ENCODE data around the gene FOXL3. TPM values are rescaled to one million over a fixed set of nuclear protein-coding genes. Genes with fewer than 3 reads are reported as not detected.

FOXL3 gene
- total RNA-seq, 1 experiment from 2014 or later: not detected

DNA sequence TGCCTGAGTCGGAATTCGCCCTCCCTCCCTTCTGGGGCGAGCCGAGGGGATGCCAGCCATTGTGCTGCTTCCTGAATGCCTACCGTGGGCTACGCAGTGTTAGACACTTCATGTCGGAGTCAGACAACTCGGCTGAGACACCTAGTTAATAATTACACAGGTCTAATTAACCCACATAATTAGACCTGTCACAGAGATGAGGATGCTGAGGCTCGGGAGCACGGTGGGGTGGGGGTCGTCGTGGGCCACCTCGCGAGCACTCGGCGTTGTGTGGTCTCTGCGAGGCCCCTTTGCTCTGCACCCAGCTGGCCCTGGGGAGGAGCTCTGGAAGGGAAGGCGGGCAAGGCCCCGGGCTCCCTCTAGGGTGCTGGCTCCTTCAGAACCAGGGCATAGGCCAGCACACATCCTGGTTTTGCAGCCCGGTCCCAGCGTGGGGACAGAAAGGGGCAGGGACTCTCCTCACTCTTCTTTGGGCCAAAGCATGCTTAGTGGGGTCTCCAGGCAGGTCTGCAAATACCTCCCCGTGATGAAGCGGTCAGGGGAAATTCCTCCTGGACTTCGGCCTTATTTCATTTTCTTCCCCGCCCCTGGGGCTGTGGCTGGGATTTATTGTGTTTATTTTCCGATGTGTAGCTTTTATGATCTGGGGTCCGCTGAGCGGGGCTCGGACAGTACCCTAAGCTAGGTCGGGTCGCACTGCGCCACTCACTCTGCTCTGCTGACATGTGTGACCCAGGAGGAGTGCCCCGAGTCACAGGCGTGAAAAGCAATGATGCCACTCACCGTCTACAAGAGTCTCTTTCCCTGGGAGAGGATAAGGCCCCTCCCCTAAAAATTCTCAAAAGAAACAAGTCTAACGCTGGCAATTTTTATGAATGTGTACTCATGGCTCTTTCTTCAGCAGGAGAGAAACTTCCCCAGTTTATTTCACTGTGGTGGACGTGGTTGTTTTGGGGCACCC, 4.9 kb upstream of the FOXL3 start:
- Histone ChIP-seq H3K4ac (ENCODE audit: low read depth, low read length) (no peak overlapping the region), H3K23me2 (ENCODE audit: insufficient read length, low read depth, low read length, poor library complexity, severe bottlenecking) (peaks cover under 1% of the 10 kb centered on the region), H2BK120ac (ENCODE audit: low read depth, low read length, poor library complexity, severe bottlenecking) (no peak overlapping the region), H4K20me1 (ENCODE audit: control insufficient read depth, insufficient read depth, insufficient read length) (no peaks in the 10 kb centered on the region), H3K9me3 (ENCODE audit: control insufficient read depth, low read depth, low read length) (no peaks in the 10 kb centered on the region), H3K18ac (ENCODE audit: insufficient read length, low read depth, low read length) (no peak overlapping the region), H2BK15ac (ENCODE audit: low read depth, low read length) (no peak overlapping the region), H3K4me1 (ENCODE audit: insufficient read depth, low read length) (no peaks in the 10 kb centered on the region), H2BK12ac (ENCODE audit: insufficient read length, low read depth, low read length) (no peak overlapping the region), H2AK5ac (ENCODE audit: insufficient read length, low read length) (no peak overlapping the region), H4K5ac (ENCODE audit: insufficient read length, low read depth, low read length) (no peak overlapping the region), H3K27me3 (ENCODE audit: insufficient read depth, low read length) (peaks cover 14% of the 10 kb centered on the region; the same call in 1 of the 2 replicates), H3K79me1 (ENCODE audit: insufficient read depth, low read depth, low read length, poor library complexity, severe bottlenecking) (no peaks in the 10 kb centered on the region), H4K91ac (ENCODE audit: insufficient read length, low read depth, low read length) (no peak overlapping the region), H2BK5ac (ENCODE audit: insufficient read length, low read length) (no peak overlapping the region), H2BK20ac (ENCODE audit: low read depth, low read length, poor library complexity, severe bottlenecking) (no peak overlapping the region), H3K56ac (ENCODE audit: insufficient read length, low read depth, low read length) (no peak overlapping the region), H3K14ac (ENCODE audit: insufficient read depth, low read length) (no peak overlapping the region), H2AFZ (ENCODE audit: low read length) (no peak overlapping the region), H3K23ac (ENCODE audit: insufficient read length, low read depth, low read length) (no peak overlapping the region), H3K79me2 (ENCODE audit: insufficient read depth, low read length) (no peaks in the 10 kb centered on the region), H3T11ph (ENCODE audit: low read length) (no peak overlapping the region), H3K27ac (ENCODE audit: insufficient read length, low read depth, low read length) (no peak overlapping the region), H3K4me2 (ENCODE audit: insufficient read depth, insufficient read length, low read length) (no peak overlapping the region), H3K9ac (ENCODE audit: extremely low read depth, insufficient read length, low read length) (no peak overlapping the region), H4K8ac (replicated peaks; ENCODE audit: insufficient read length, low read depth, low read length) (no peak overlapping the region)
- no peak for DNase-seq
- WGBS (ENCODE audit: extremely low coverage, insufficient read length, low lambda C conversion rate): no CpG with 5 or more reads among the region's 37 CpGs
- TF ChIP-seq, protein P1, sequence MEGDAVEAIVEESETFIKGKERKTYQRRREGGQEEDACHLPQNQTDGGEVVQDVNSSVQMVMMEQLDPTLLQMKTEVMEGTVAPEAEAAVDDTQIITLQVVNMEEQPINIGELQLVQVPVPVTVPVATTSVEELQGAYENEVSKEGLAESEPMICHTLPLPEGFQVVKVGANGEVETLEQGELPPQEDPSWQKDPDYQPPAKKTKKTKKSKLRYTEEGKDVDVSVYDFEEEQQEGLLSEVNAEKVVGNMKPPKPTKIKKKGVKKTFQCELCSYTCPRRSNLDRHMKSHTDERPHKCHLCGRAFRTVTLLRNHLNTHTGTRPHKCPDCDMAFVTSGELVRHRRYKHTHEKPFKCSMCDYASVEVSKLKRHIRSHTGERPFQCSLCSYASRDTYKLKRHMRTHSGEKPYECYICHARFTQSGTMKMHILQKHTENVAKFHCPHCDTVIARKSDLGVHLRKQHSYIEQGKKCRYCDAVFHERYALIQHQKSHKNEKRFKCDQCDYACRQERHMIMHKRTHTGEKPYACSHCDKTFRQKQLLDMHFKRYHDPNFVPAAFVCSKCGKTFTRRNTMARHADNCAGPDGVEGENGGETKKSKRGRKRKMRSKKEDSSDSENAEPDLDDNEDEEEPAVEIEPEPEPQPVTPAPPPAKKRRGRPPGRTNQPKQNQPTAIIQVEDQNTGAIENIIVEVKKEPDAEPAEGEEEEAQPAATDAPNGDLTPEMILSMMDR (conservative IDR thresholded peaks at IDR 0.05): no peak
- Mint-ChIP-seq H3K4me1 (no peaks in the 10 kb centered on the region), H3K4me3 (no peak overlapping the region), H3K9me3 (peaks cover 15 to 48% of the 10 kb centered on the region in 2 experiments), H3K36me3 (ENCODE audit: insufficient read depth in 1 of 3, low read depth in 3 of 3) (peaks cover 0 to 2% (median 0%) of the 10 kb centered on the region in 3 experiments; a peak in 3 of 7 replicates), H3K27ac (no peak overlapping the region), H3K27me3 (ENCODE audit: low read depth) (peaks cover 72% of the 10 kb centered on the region)
